ENCODE measurements around the gene GRID2. TPM values are rescaled to one million over a fixed set of nuclear protein-coding genes. Genes with fewer than 3 reads are reported as not detected.

The GRID2 gene
- polyA plus RNA-seq, 1 donor (not counting 4 experiments of a cell fraction or from before 2014, with no cell fraction given) = not detected

DNA sequence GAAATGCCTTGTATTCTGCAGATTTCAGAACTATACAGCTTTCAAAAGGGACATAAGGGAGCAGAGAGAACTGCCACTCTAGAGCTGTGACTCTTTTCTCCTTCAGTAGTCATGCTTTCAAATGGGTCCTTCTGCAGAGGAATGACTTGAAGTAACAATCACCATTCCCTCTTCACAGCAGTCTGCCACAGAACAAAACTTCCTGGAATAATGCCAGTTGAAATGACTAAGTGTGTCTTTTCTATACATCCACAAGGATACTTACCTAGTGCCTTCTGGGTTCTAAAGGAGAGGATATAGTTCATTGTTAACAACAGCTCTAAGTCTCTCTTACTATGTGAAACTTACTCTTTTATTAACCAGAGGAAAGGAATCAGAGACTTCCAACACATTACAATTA is 1009.4 kb downstream of the GRID2 start:
- H3K79me2 ChIP-seq (ENCODE audit: control insufficient read depth, insufficient read depth, low read length) = no peaks in the 10 kb centered on the region
- TF ChIP-seq EZH2 (IDR thresholded peaks at IDR 0.05; ENCODE audit: low read length) = no peak
- TF ChIP-seq, protein P1, sequence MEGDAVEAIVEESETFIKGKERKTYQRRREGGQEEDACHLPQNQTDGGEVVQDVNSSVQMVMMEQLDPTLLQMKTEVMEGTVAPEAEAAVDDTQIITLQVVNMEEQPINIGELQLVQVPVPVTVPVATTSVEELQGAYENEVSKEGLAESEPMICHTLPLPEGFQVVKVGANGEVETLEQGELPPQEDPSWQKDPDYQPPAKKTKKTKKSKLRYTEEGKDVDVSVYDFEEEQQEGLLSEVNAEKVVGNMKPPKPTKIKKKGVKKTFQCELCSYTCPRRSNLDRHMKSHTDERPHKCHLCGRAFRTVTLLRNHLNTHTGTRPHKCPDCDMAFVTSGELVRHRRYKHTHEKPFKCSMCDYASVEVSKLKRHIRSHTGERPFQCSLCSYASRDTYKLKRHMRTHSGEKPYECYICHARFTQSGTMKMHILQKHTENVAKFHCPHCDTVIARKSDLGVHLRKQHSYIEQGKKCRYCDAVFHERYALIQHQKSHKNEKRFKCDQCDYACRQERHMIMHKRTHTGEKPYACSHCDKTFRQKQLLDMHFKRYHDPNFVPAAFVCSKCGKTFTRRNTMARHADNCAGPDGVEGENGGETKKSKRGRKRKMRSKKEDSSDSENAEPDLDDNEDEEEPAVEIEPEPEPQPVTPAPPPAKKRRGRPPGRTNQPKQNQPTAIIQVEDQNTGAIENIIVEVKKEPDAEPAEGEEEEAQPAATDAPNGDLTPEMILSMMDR (optimal IDR thresholded peaks at IDR 0.05 in 1 of 3, IDR thresholded peaks at IDR 0.05 in 1 of 3, conservative IDR thresholded peaks at IDR 0.05 in 1 of 3; ENCODE audit: extremely low read depth in 1 of 3, insufficient read depth in 2 of 3, low read length in 3 of 3) = no peak
- no peak overlapping the region for H3K4me3 ChIP-seq (ENCODE audit: control insufficient read depth in 2 of 3, extremely low read depth in 1 of 3, insufficient read depth in 2 of 3, low read depth in 1 of 3, low read length in 3 of 3)
- no peaks in the 10 kb centered on the region for H3K9me3 ChIP-seq (ENCODE audit: control insufficient read depth, low read depth, low read length)
- H3K4me2 ChIP-seq (ENCODE audit: control insufficient read depth, extremely low read depth, insufficient read depth, low read depth, low read length) = no peak overlapping the region
- H3K36me3 ChIP-seq (ENCODE audit: control insufficient read depth in 2 of 2, extremely low read depth in 1 of 2, insufficient read depth in 2 of 2, low read length in 2 of 2) = no peaks in the 10 kb centered on the region
- FAIRE-seq (peak; percentile 67), DNase-seq (ENCODE audit: low read depth, low spot score) (peak; percentile 13)
- H3K27me3 ChIP-seq (ENCODE audit: control insufficient read depth, extremely low read depth, insufficient read depth, low read length) = no peaks in the 10 kb centered on the region
- no peaks in the 10 kb centered on the region for H3K9me1 ChIP-seq (ENCODE audit: control insufficient read depth, extremely low read depth, insufficient read depth, low read length)
- no peaks in the 10 kb centered on the region for H4K20me1 ChIP-seq (ENCODE audit: control insufficient read depth, extremely low read depth, insufficient read depth, low read length)
- no peak overlapping the region for H3K27ac ChIP-seq (ENCODE audit: control insufficient read depth, insufficient read depth, low read length)
- H3K9ac ChIP-seq (ENCODE audit: control insufficient read depth, extremely low read depth, insufficient read depth, low read length) = no peak overlapping the region
- H2AFZ ChIP-seq (ENCODE audit: control insufficient read depth, low read length) = no peak overlapping the region
- dilution Hi-C loops (cut with MboI; ENCODE audit: extremely low pct_ligation_motif_present, low sequenced_read_pairs) = no loop called here
- H3K4me1 ChIP-seq (ENCODE audit: control insufficient read depth, extremely low read depth, insufficient read depth, low read length) = peaks cover 4% of the 10 kb centered on the region

DNA sequence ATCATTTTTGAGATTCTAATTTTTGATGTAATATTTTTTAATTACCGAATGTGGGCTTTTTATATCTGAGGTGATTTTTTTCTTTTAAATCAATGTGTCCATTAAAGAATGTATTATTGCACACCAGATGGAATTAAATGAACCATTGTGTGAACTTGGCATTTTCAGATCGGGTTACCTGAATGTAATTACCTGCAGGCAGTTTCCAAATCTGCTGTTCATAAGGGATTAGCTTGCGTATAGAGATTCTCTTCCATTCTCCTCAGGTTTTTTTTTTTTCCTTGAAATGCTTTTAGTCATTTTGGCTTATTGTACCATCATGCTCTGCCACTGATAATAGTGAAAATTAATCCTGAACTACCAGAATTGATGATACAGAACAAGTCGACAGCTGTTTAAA is 1013.3 kb downstream of the GRID2 start:
- H3K27ac ChIP-seq (ENCODE audit: control insufficient read depth, insufficient read depth, low read length) = no peak overlapping the region
- peak; percentile 66 for FAIRE-seq
- no peak overlapping the region for H3K4me3 ChIP-seq (ENCODE audit: control insufficient read depth in 2 of 3, extremely low read depth in 1 of 3, insufficient read depth in 2 of 3, low read depth in 1 of 3, low read length in 3 of 3)
- H3K79me2 ChIP-seq (ENCODE audit: control insufficient read depth, insufficient read depth, low read length) = no peaks in the 10 kb centered on the region
- H4K20me1 ChIP-seq (ENCODE audit: control insufficient read depth, extremely low read depth, insufficient read depth, low read length) = no peaks in the 10 kb centered on the region
- no peaks in the 10 kb centered on the region for H3K27me3 ChIP-seq (ENCODE audit: control insufficient read depth, extremely low read depth, insufficient read depth, low read length)
- no peaks in the 10 kb centered on the region for H3K9me3 ChIP-seq (ENCODE audit: control insufficient read depth, low read depth, low read length)
- DNase-seq (ENCODE audit: low read depth, low spot score) = no peak
- H3K9me1 ChIP-seq (ENCODE audit: control insufficient read depth, extremely low read depth, insufficient read depth, low read length) = no peaks in the 10 kb centered on the region
- H2AFZ ChIP-seq (ENCODE audit: control insufficient read depth, low read length) = no peak overlapping the region
- dilution Hi-C loops (cut with MboI; ENCODE audit: extremely low pct_ligation_motif_present, low sequenced_read_pairs) = no loop called here
- peak overlapping the region; percentile 30 for H3K4me2 ChIP-seq (ENCODE audit: control insufficient read depth, extremely low read depth, insufficient read depth, low read depth, low read length)
- H3K4me1 ChIP-seq (ENCODE audit: control insufficient read depth, extremely low read depth, insufficient read depth, low read length) = peaks cover 7% of the 10 kb centered on the region
- H3K36me3 ChIP-seq (ENCODE audit: control insufficient read depth in 2 of 2, extremely low read depth in 1 of 2, insufficient read depth in 2 of 2, low read length in 2 of 2) = no peaks in the 10 kb centered on the region
- H3K9ac ChIP-seq (ENCODE audit: control insufficient read depth, extremely low read depth, insufficient read depth, low read length) = no peak overlapping the region
- TF ChIP-seq, protein P1 (optimal IDR thresholded peaks at IDR 0.05 in 1 of 3, IDR thresholded peaks at IDR 0.05 in 1 of 3, conservative IDR thresholded peaks at IDR 0.05 in 1 of 3; ENCODE audit: extremely low read depth in 1 of 3, insufficient read depth in 2 of 3, low read length in 3 of 3) = no peak
- TF ChIP-seq EZH2 (IDR thresholded peaks at IDR 0.05; ENCODE audit: low read length) = no peak
